OCI-LY1 (cell line): Measurements from ENCODE around the gene ABCA9.

Experiments used
- H2AFZ ChIP-seq: fragments of 200-600 bp; sonication (generic), shearing (Covaris generic); 2 replicates; pipeline ENCODE4 v1.6.0; 2014; ENCODE audit warnings: antibody characterized with exemption, mild to moderate bottlenecking, low read length
- H3F3A ChIP-seq: fragments of 200-600 bp; sonication (generic), shearing (Covaris generic); 2 replicates; pipeline ENCODE4 v1.6.0; 2014; ENCODE audit warnings: mild to moderate bottlenecking, antibody characterized with exemption, low read length, moderate library complexity; ENCODE audit not compliant: insufficient read depth
- H3K27ac ChIP-seq: fragments of 200-600 bp; sonication (generic); 2 replicates; pipeline ENCODE4 v1.5.1; 2014; ENCODE audit warnings: low read length, mixed run types, mild to moderate bottlenecking, low read depth; ENCODE audit not compliant: poor library complexity, severe bottlenecking
- H3K27me3 ChIP-seq: fragments of 200-600 bp; sonication (generic); 2 replicates; pipeline ENCODE4 v1.6.0; 2014; ENCODE audit warnings: antibody characterized with exemption, mild to moderate bottlenecking, low read length, moderate library complexity; ENCODE audit not compliant: insufficient read depth
- H3K36me3 ChIP-seq: fragments of 200-600 bp; sonication (generic); 2 replicates; pipeline ENCODE4 v1.6.1; 2014; ENCODE audit warnings: mild to moderate bottlenecking, antibody characterized with exemption, low read length, moderate library complexity, mixed read lengths; ENCODE audit not compliant: insufficient read depth
- H3K4me1 ChIP-seq: fragments of 200-600 bp; sonication (generic); 2 replicates; pipeline ENCODE4 v1.5.1; 2014; ENCODE audit warnings: mild to moderate bottlenecking, low read length, moderate library complexity; ENCODE audit not compliant: insufficient read depth, severe bottlenecking
- H3K4me2 ChIP-seq: fragments of 200-600 bp; sonication (generic), shearing (Covaris generic); 2 replicates; pipeline ENCODE4 v1.6.1; 2014; ENCODE audit warnings: low read length
- H3K4me3 ChIP-seq: fragments of 200-600 bp; sonication (generic); 2 replicates; pipeline ENCODE4 v1.5.1; 2014; ENCODE audit warnings: low read length, low read depth, mild to moderate bottlenecking, mixed read lengths; ENCODE audit not compliant: poor library complexity, severe bottlenecking
- H3K79me2 ChIP-seq: fragments of 200-600 bp; shearing (Covaris generic); 2 replicates; pipeline ENCODE4 v1.6.1; 2016; ENCODE audit warnings: mixed run types, low read length, mixed read lengths; ENCODE audit not compliant: insufficient read depth
- H3K9ac ChIP-seq: fragments of 200-600 bp; sonication (generic), shearing (Covaris generic); 2 replicates; pipeline ENCODE4 v1.6.1; 2014; ENCODE audit warnings: mild to moderate bottlenecking, low read length, mixed read lengths
- H3K9me2 ChIP-seq: fragments of 200-600 bp; sonication (generic), shearing (Covaris generic); 2 replicates; pipeline ENCODE4 v1.6.1; 2014; ENCODE audit warnings: low read depth, mild to moderate bottlenecking, low read length, mixed read lengths
- H3K9me3 ChIP-seq: fragments of 200-600 bp; shearing (Covaris generic); 2 replicates; pipeline ENCODE4 v1.6.1; 2014; ENCODE audit warnings: low read length, mixed read lengths
- H4K20me1 ChIP-seq: fragments of 200-600 bp; sonication (generic), shearing (Covaris generic); 2 replicates; pipeline ENCODE4 v1.6.0; 2016; ENCODE audit warnings: mild to moderate bottlenecking, low read length; ENCODE audit not compliant: insufficient read depth
- CTCF ChIP-seq: fragments of 200-600 bp; sonication (generic), shearing (Covaris generic); IDR thresholded peaks from 2 replicates; pipeline ENCODE4 v1.5.1; 2017; ENCODE audit warnings: mild to moderate bottlenecking, antibody characterized with exemption, low read length, moderate library complexity, mixed read lengths
- EZH2 ChIP-seq: fragments of 200-600 bp; sonication (generic), shearing (Covaris generic); IDR thresholded peaks from 2 replicates; pipeline ENCODE4 v1.8.0; 2017; ENCODE audit warnings: borderline replicate concordance, mixed run types, mild to moderate bottlenecking, antibody characterized with exemption, low read length, moderate library complexity, mixed read lengths

Gene ABCA9

GRCh38 chr17:69064001-69064400 lies 3.3 kb upstream of the ABCA9 start:
- H4K20me1 ChIP-seq, result no peaks in the 10 kb centered on the region
- TF ChIP-seq CTCF (no peak), EZH2 (no peak)
- H3K4me3 ChIP-seq, result no peak overlapping the region
- H3K9me3 ChIP-seq, result no peaks in the 10 kb centered on the region
- no peaks in the 10 kb centered on the region for H3K27me3 ChIP-seq
- H3K4me1 ChIP-seq, result peaks cover 8% of the 10 kb centered on the region
- H3K9me2 ChIP-seq, result no peaks in the 10 kb centered on the region
- H3K79me2 ChIP-seq, result no peaks in the 10 kb centered on the region
- no peaks in the 10 kb centered on the region for H3F3A ChIP-seq
- no peaks in the 10 kb centered on the region for H3K36me3 ChIP-seq
- no peak overlapping the region for H3K9ac ChIP-seq
- no peak overlapping the region for H3K4me2 ChIP-seq
- H2AFZ ChIP-seq, result no peak overlapping the region
- no peak overlapping the region for H3K27ac ChIP-seq

- Histone ChIP-seq H3K79me2 (no peaks in the 10 kb centered on the region), H3K9ac (no peak overlapping the region), H3K4me2 (no peak overlapping the region), H3K27me3 (no peaks in the 10 kb centered on the region), H3K4me1 (peaks cover 8% of the 10 kb centered on the region), H3K36me3 (no peaks in the 10 kb centered on the region), H3K9me2 (no peaks in the 10 kb centered on the region), H3K27ac (no peak overlapping the region), H4K20me1 (no peaks in the 10 kb centered on the region), H2AFZ (no peak overlapping the region), H3F3A (no peaks in the 10 kb centered on the region), H3K4me3 (no peak overlapping the region), H3K9me3 (no peaks in the 10 kb centered on the region)
- TF ChIP-seq EZH2 (no peak), CTCF (no peak)
These were observed 2.3 kb upstream of the ABCA9 start for GRCh38 chr17:69062860-69063581.

GRCh38 chr17:69061721-69062556 lies 1.2 kb upstream of the ABCA9 start:
- no peak for TF ChIP-seq CTCF
- TF ChIP-seq EZH2, result no peak
- Histone ChIP-seq H3K27me3 (no peaks in the 10 kb centered on the region), H3K36me3 (no peaks in the 10 kb centered on the region), H4K20me1 (no peaks in the 10 kb centered on the region), H3K9ac (no peak overlapping the region), H3K9me2 (no peaks in the 10 kb centered on the region), H3K79me2 (no peaks in the 10 kb centered on the region), H3K9me3 (no peaks in the 10 kb centered on the region), H2AFZ (no peak overlapping the region), H3K4me1 (peaks cover 8% of the 10 kb centered on the region), H3K27ac (no peak overlapping the region), H3K4me2 (no peak overlapping the region), H3K4me3 (no peak overlapping the region), H3F3A (no peaks in the 10 kb centered on the region)
